Spinal cord (tissue), 10 donors: ENCODE data around the gene UQCRC1. TPM values are rescaled to one million over a fixed set of nuclear protein-coding genes. Genes with fewer than 3 reads are reported as not detected.

Source experiments
- DNase-seq, 6 donors: peaks; one replicate each; pipeline versions ENCODE4 v3.0.0 to v3.0.0-alpha.2; 2013 to 2015; ENCODE audit warnings: low spot score in 6 of 6, low read depth in 4 of 6
- H3K27ac ChIP-seq: one replicate; pipeline ENCODE4 v1.5.1; 2013; ENCODE audit warnings: low read depth, low read length, control low read depth
- H3K27me3 ChIP-seq: one replicate; pipeline ENCODE4 v1.6.1; 2013; ENCODE audit warnings: low read length; ENCODE audit not compliant: control insufficient read depth, insufficient read depth
- H3K36me3 ChIP-seq: one replicate; pipeline ENCODE4 v1.6.1; 2013; ENCODE audit warnings: low read length; ENCODE audit not compliant: control insufficient read depth, insufficient read depth
- H3K4me1 ChIP-seq: one replicate; pipeline ENCODE4 v1.6.1; 2013; ENCODE audit warnings: low read length; ENCODE audit not compliant: control insufficient read depth, insufficient read depth
- H3K4me3 ChIP-seq: one replicate; pipeline ENCODE4 v1.5.1; 2013; ENCODE audit warnings: low read depth, low read length, control low read depth
- H3K9me3 ChIP-seq: one replicate; pipeline ENCODE4 v1.6.1; 2013; ENCODE audit warnings: low read length; ENCODE audit not compliant: control insufficient read depth, insufficient read depth
- WGBS: methylation state at CpG from one replicate; pipeline ENCODE4 v1.1.5; 2013; ENCODE audit warnings: missing lambda C conversion rate; ENCODE audit not compliant: insufficient coverage; 5-methylcytosine and 5-hydroxymethylcytosine counted together
- polyA plus RNA-seq, 2 donors: library from polyadenylated mRNA; unstranded; fragments of 120-200 nt; gene quantifications; one replicate each; pipeline ENCODE4 v1.2.1, GENCODE V29; 2013; ENCODE audit not compliant: insufficient read length in 2 of 2
- total RNA-seq, 2 donors: library from RNA; depleted of rRNA in 1 of 2; stranded (reverse); fragments of 120-200 nt in 1 of 2; fragments of >200 nt in 1 of 2; gene quantifications; one replicate each; pipeline versions ENCODE4 v1.2.3 to v1.2.4, GENCODE V29; 2013 to 2014
- donor health status: healthy.

Gene UQCRC1
- total and polyA plus RNA-seq, 4 donors: 147 to 286 (median 227) TPM

GRCh38 chr3:48624767-48625166, 15.3 kb upstream of the UQCRC1 start:
- DNase-seq: no peak
- H3K36me3 ChIP-seq: peaks cover 81% of the 10 kb centered on the region

GRCh38 chr3:48623851-48624547, 14.6 kb upstream of the UQCRC1 start:
- Histone ChIP-seq H3K36me3 (peaks cover 75% of the 10 kb centered on the region), H3K4me3 (no peak overlapping the region), H3K4me1 (no peaks in the 10 kb centered on the region), H3K27ac (no peak overlapping the region), H3K27me3 (no peaks in the 10 kb centered on the region), H3K9me3 (no peaks in the 10 kb centered on the region)
- no peak for DNase-seq
- WGBS: 86% methylated on average over 5 of the region's 6 CpGs

More at GRCh38 chr3:48624767-48625166, 15.3 kb upstream of the UQCRC1 start:
- Histone ChIP-seq H3K4me1 (no peaks in the 10 kb centered on the region), H3K27me3 (no peaks in the 10 kb centered on the region), H3K9me3 (no peaks in the 10 kb centered on the region), H3K4me3 (no peak overlapping the region), H3K27ac (no peak overlapping the region)
- WGBS: 92% methylated on average over 9 of the region's 10 CpGs

- peaks cover 2% of the 10 kb centered on the region for H3K9me3 ChIP-seq
- H3K4me1 ChIP-seq: no peaks in the 10 kb centered on the region
- H3K4me3 ChIP-seq: no peak within 1 kb of the TSS
- no peaks in the 10 kb centered on the region for H3K27me3 ChIP-seq
- 94% methylated on average over 19 of the region's 19 CpGs for WGBS
- H3K36me3 ChIP-seq: peaks cover 50% of the 10 kb centered on the region
- no peak for DNase-seq
- H3K27ac ChIP-seq: no peak within 1 kb of the TSS
Observed at GRCh38 chr3:48621461-48621869, 12.0 kb upstream of the UQCRC1 start, which contains the start of gene TMEM89. Gene TMEM89, minus strand, starts transcription at chr3:48621769. Its CDS starts 13 bp downstream, at chr3:48621756.

- Histone ChIP-seq H3K9me3 (peaks cover 2% of the 10 kb centered on the region), H3K4me3 (no peak overlapping the region), H3K36me3 (peaks cover 36% of the 10 kb centered on the region), H3K27ac (no peak overlapping the region), H3K4me1 (no peaks in the 10 kb centered on the region), H3K27me3 (no peaks in the 10 kb centered on the region)
- DNase-seq: no peak
- WGBS: 88% methylated on average over 6 of the region's 7 CpGs
Observed at GRCh38 chr3:48619541-48620524, 10.4 kb upstream of the UQCRC1 start.

GRCh38 chr3:48617559-48617958, 8.1 kb upstream of the UQCRC1 start:
- 89% methylated on average over 2 of the region's 4 CpGs for WGBS
- peaks cover 2% of the 10 kb centered on the region for H3K9me3 ChIP-seq

GRCh38 chr3:48614044-48614443, 4.6 kb upstream of the UQCRC1 start:
- H3K27me3 ChIP-seq: no peaks in the 10 kb centered on the region
- H3K27ac ChIP-seq: no peak overlapping the region
- no peak for DNase-seq
- H3K9me3 ChIP-seq: peaks cover 2% of the 10 kb centered on the region
- no peaks in the 10 kb centered on the region for H3K36me3 ChIP-seq
- no CpG with 5 or more reads among the region's 3 CpGs for WGBS
- no peak overlapping the region for H3K4me3 ChIP-seq
- H3K4me1 ChIP-seq: peaks cover 11% of the 10 kb centered on the region

More at GRCh38 chr3:48617559-48617958, 8.1 kb upstream of the UQCRC1 start:
- H3K4me1 ChIP-seq: no peaks in the 10 kb centered on the region
- H3K4me3 ChIP-seq: no peak overlapping the region
- H3K36me3 ChIP-seq: peaks cover 24% of the 10 kb centered on the region
- no peak overlapping the region for H3K27ac ChIP-seq
- H3K27me3 ChIP-seq: no peaks in the 10 kb centered on the region
- DNase-seq: no peak

GRCh38 chr3:48612309-48612708, 2.9 kb upstream of the UQCRC1 start:
- Histone ChIP-seq H3K4me3 (no peak overlapping the region), H3K36me3 (peaks cover 5% of the 10 kb centered on the region), H3K27me3 (no peaks in the 10 kb centered on the region), H3K4me1 (peaks cover 13% of the 10 kb centered on the region), H3K27ac (no peak overlapping the region), H3K9me3 (peaks cover 2% of the 10 kb centered on the region)
- WGBS: no CpG with 5 or more reads among the region's 1 CpG
- no peak for DNase-seq

- 91% methylated on average over 2 of the region's 5 CpGs for WGBS
- H3K4me3 ChIP-seq: no peak overlapping the region
- peaks cover 13% of the 10 kb centered on the region for H3K4me1 ChIP-seq
- no peak overlapping the region for H3K27ac ChIP-seq
- no peaks in the 10 kb centered on the region for H3K9me3 ChIP-seq
- H3K27me3 ChIP-seq: no peaks in the 10 kb centered on the region
- peaks cover 47% of the 10 kb centered on the region for H3K36me3 ChIP-seq
- DNase-seq: no peak
Observed at GRCh38 chr3:48607519-48607918, 1.9 kb downstream of the UQCRC1 start.

- no peak overlapping the region for H3K4me3 ChIP-seq
- DNase-seq: no peak
- no peak overlapping the region for H3K27ac ChIP-seq
- H3K27me3 ChIP-seq: no peaks in the 10 kb centered on the region
- 58% methylated on average over 2 of the region's 2 CpGs for WGBS
- H3K36me3 ChIP-seq: peaks cover 97% of the 10 kb centered on the region
- no peaks in the 10 kb centered on the region for H3K9me3 ChIP-seq
- peaks cover 13% of the 10 kb centered on the region for H3K4me1 ChIP-seq
Observed at GRCh38 chr3:48601622-48601994, 7.8 kb downstream of the UQCRC1 start.
